ENCODE results near the gene DYNLRB2.

DNA sequence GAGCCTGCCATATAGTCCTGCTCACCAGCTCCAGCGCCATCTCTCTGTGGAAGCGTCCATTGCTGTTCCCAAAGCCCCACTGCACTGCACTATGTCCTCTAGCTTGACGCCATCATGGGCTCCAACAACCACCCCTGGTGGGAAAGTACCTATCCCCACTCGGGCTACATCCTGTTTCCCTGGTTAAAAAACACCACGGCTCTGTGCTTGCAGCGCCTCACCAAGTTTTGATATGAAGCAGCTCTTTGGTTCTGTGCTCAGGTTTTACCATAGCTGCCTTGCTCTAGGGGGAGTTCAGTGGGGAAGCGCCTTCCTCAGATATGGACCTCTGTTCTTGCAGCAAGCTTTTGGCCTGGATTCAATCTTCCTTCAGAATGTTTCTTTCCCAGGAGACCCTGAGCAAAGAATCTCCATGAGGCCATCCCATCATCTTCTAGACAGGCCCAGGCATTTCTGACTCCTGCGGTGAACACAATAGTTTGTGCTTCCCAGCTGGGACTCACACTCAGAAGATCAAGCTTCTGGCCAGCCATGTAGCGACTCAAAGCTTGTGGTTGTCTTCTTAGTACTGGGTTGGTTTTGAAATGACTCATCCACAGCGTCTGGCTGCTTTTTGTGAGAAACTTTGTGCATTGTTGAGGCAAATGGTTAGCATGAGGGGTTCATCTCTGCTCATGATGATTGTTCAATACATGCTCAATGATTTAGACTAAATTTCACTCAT lies 39.5 kb downstream of the DYNLRB2 start:
- TF ChIP-seq, protein P1, sequence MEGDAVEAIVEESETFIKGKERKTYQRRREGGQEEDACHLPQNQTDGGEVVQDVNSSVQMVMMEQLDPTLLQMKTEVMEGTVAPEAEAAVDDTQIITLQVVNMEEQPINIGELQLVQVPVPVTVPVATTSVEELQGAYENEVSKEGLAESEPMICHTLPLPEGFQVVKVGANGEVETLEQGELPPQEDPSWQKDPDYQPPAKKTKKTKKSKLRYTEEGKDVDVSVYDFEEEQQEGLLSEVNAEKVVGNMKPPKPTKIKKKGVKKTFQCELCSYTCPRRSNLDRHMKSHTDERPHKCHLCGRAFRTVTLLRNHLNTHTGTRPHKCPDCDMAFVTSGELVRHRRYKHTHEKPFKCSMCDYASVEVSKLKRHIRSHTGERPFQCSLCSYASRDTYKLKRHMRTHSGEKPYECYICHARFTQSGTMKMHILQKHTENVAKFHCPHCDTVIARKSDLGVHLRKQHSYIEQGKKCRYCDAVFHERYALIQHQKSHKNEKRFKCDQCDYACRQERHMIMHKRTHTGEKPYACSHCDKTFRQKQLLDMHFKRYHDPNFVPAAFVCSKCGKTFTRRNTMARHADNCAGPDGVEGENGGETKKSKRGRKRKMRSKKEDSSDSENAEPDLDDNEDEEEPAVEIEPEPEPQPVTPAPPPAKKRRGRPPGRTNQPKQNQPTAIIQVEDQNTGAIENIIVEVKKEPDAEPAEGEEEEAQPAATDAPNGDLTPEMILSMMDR (IDR thresholded peaks at IDR 0.05; ENCODE audit: insufficient read depth, low read length, poor library complexity, severe bottlenecking): no peak
- no peak for TF ChIP-seq EZH2phosphoT487 (conservative IDR thresholded peaks at IDR 0.05; ENCODE audit: low read length)
